Liver (tissue), 9 donors: ENCODE results near the gene CROCC2. TPM values are rescaled to one million over a fixed set of nuclear protein-coding genes. Genes with fewer than 3 reads are reported as not detected.

ENCODE experiments used
- DNase-seq: peaks from one replicate; pipeline ENCODE4 v3.0.0-alpha.2; 2017; ENCODE audit warnings: low spot score
- H3K27ac ChIP-seq, 2 donors: one replicate each; pipeline ENCODE4 v1.7.0; 2013; ENCODE audit warnings: inconsistent platforms in 2 of 2, low read length in 2 of 2, control low read depth in 1 of 2, low read depth in 1 of 2, mild to moderate bottlenecking in 1 of 2
- H3K27me3 ChIP-seq, 4 donors: one replicate each; pipeline versions ENCODE4 v1.6.1 to v1.7.0; 2013; ENCODE audit warnings: low read length in 3 of 4, inconsistent platforms in 1 of 4, mild to moderate bottlenecking in 1 of 4, moderate library complexity in 1 of 4; ENCODE audit not compliant: control insufficient read depth in 4 of 4, insufficient read depth in 4 of 4
- H3K36me3 ChIP-seq, 4 donors: one replicate each; pipeline versions ENCODE4 v1.6.1 to v1.7.0; 2013; ENCODE audit warnings: low read length in 3 of 4, mild to moderate bottlenecking in 3 of 4, low read depth in 1 of 4, moderate library complexity in 1 of 4; ENCODE audit not compliant: control insufficient read depth in 4 of 4, insufficient read depth in 3 of 4
- H3K4me1 ChIP-seq, 4 donors: one replicate each; pipeline versions ENCODE4 v1.6.1 to v1.7.0; 2013; ENCODE audit warnings: low read length in 3 of 4, mild to moderate bottlenecking in 3 of 4, moderate library complexity in 1 of 4; ENCODE audit not compliant: control insufficient read depth in 4 of 4, insufficient read depth in 4 of 4
- H3K4me3 ChIP-seq, 3 donors: one replicate each; pipeline versions ENCODE4 v1.6.1 to v1.7.0; 2013; ENCODE audit warnings: low read length in 3 of 3, control low read depth in 1 of 3, low read depth in 1 of 3, mild to moderate bottlenecking in 1 of 3
- H3K9ac ChIP-seq, 2 donors: one replicate each; pipeline ENCODE4 v1.7.0; 2013; ENCODE audit warnings: low read length in 2 of 2, mild to moderate bottlenecking in 2 of 2, moderate library complexity in 2 of 2, control low read depth in 1 of 2, low read depth in 1 of 2
- H3K9me3 ChIP-seq, 4 donors: one replicate each; pipeline versions ENCODE4 v1.6.1 to v1.7.0; 2013; ENCODE audit warnings: low read length in 3 of 4; ENCODE audit not compliant: control insufficient read depth in 4 of 4
- ATF3 ChIP-seq: IDR thresholded peaks from 2 replicates; pipeline ENCODE4 v1.6.1; 2016; ENCODE audit warnings: antibody characterized with exemption
- CTCF ChIP-seq: fragments of 150-350 bp; IDR thresholded peaks from 2 replicates; pipeline ENCODE4 v1.5.1; 2017; ENCODE audit warnings: improper control_type of control experiment, low read depth, low read length; ENCODE audit not compliant: missing input control
- EGR1 ChIP-seq, 2 donors: IDR thresholded peaks; 2 replicates each; pipeline ENCODE4 v1.6.1; 2016 to 2018; ENCODE audit warnings: antibody characterized with exemption in 2 of 2, low read depth in 2 of 2
- FOXA1 ChIP-seq: IDR thresholded peaks from 2 replicates; pipeline ENCODE4 v1.6.1; 2016; ENCODE audit warnings: antibody characterized with exemption
- FOXA2 ChIP-seq: IDR thresholded peaks from 2 replicates; pipeline ENCODE4 v1.6.1; 2016; ENCODE audit warnings: antibody characterized with exemption
- GABPA ChIP-seq, 2 donors: IDR thresholded peaks in 1 of 2; conservative IDR thresholded peaks in 1 of 2; 2 replicates each; pipeline ENCODE4 v1.6.1; 2016; ENCODE audit warnings: antibody characterized with exemption in 2 of 2, mild to moderate bottlenecking in 1 of 2, moderate library complexity in 1 of 2
- HNF4A ChIP-seq, 2 donors: conservative IDR thresholded peaks; 2 replicates each; pipeline ENCODE4 v1.6.1; 2016; ENCODE audit warnings: antibody characterized with exemption in 2 of 2, mild to moderate bottlenecking in 2 of 2
- HNF4G ChIP-seq: IDR thresholded peaks from 2 replicates; pipeline ENCODE4 v1.6.1; 2016; ENCODE audit warnings: antibody characterized with exemption
- JUND ChIP-seq, 2 donors: IDR thresholded peaks; 2 replicates each; pipeline ENCODE4 v1.6.1; 2016; ENCODE audit warnings: antibody characterized with exemption in 2 of 2
- NR2F2 ChIP-seq: IDR thresholded peaks from 2 replicates; pipeline ENCODE4 v1.6.1; 2016; ENCODE audit warnings: antibody characterized with exemption
- RAD21 ChIP-seq, 2 donors: IDR thresholded peaks; 2 replicates each; pipeline ENCODE4 v1.6.1; 2016; ENCODE audit warnings: antibody characterized with exemption in 2 of 2, mild to moderate bottlenecking in 2 of 2
- RXRA ChIP-seq, 2 donors: IDR thresholded peaks; 2 replicates each; pipeline ENCODE4 v1.6.1; 2017 to 2018; ENCODE audit warnings: antibody characterized with exemption in 2 of 2, mild to moderate bottlenecking in 1 of 2
- TAF1 ChIP-seq: conservative IDR thresholded peaks from 2 replicates; pipeline ENCODE4 v1.6.1; 2016; ENCODE audit warnings: antibody characterized with exemption, mild to moderate bottlenecking
- YY1 ChIP-seq: IDR thresholded peaks from 2 replicates; pipeline ENCODE4 v1.6.1; 2016; ENCODE audit warnings: antibody characterized with exemption, mild to moderate bottlenecking
- ZBTB33 ChIP-seq: IDR thresholded peaks from 2 replicates; pipeline ENCODE4 v1.6.1; 2016; ENCODE audit warnings: antibody characterized with exemption
- WGBS: extraction: QIAGEN DNeasy Blood & Tissue Kit; methylation state at CpG from one replicate; pipeline ENCODE4 v1.1.7; 2013; 5-methylcytosine and 5-hydroxymethylcytosine counted together
- polyA plus RNA-seq, 2 donors: library from polyadenylated mRNA; stranded (reverse) in 1 of 2; unstranded in 1 of 2; fragments of 200-250 nt in 1 of 2; fragments of >200 nt in 1 of 2; fragmentation: Nextera tagmentation in 1 of 2; extraction: Ambion mirVana in 1 of 2; gene quantifications; one replicate each; pipeline versions ENCODE4 v1.2.1 to v1.2.3, GENCODE V29; 2013 to 2015
- total RNA-seq, 2 donors: library from RNA; depleted of rRNA; stranded (reverse); fragments of >200 nt; gene quantifications; one replicate each; pipeline ENCODE4 v1.2.3, GENCODE V29; 2014
- TF ChIP-seq, protein P1 (sequence below): IDR thresholded peaks from 2 replicates; pipeline ENCODE4 v1.6.1; 2016; ENCODE audit warnings: antibody characterized with exemption, mild to moderate bottlenecking
- TF ChIP-seq, protein P2 (sequence below): IDR thresholded peaks from 2 replicates; pipeline ENCODE4 v1.6.1; 2016; ENCODE audit warnings: antibody characterized with exemption
- donor health status: healthy.
- donor health status: healthy.
- donor health status: healthy.
- donor health status: healthy.
- donor health status: healthy.

Gene CROCC2
- total and polyA plus RNA-seq, 4 donors = under 0.01 to 0.13 (median 0.05) TPM

- 96% methylated on average over 7 of the region's 7 CpGs for WGBS
- H3K9ac ChIP-seq = no peak overlapping the region
- peak; percentile 27 for DNase-seq
Observed at GRCh38 chr2:240946046-240946445, 39.9 kb downstream of the CROCC2 start.

DNA sequence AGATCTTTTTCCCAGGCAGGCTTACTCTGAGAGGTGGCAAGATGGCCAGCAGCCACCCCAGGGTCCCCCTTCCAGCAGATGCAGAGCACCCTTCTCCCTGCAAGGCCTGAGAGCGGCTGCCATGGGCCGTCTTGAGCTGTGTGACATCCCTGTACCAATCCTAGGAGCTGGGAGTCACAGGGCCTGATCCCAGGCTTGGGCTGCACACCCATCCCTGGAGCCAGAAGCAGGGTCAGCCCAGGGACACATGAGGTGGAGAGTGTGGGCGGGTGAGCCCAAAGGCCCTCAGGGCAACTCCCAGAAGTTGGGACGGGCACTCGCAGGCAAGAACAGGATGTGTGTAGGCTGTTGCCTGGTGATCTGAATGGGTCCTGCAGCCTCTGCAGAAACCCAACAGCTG, 40.5 kb downstream of the CROCC2 start:
- TF ChIP-seq FOXA2 (no peak), TAF1 (no peak), EGR1 (IDR thresholded peaks at IDR 0.05; ENCODE audit: low read depth in 2 of 2) (no peak), HNF4G (no peak), RAD21 (IDR thresholded peaks at IDR 0.05) (no peak), RXRA (IDR thresholded peaks at IDR 0.05) (no peak), YY1 (no peak), ZBTB33 (no peak), NR2F2 (no peak), HNF4A (conservative IDR thresholded peaks at IDR 0.05) (no peak), CTCF (no peak), GABPA (IDR thresholded peaks at IDR 0.05 in 1 of 2, conservative IDR thresholded peaks at IDR 0.05 in 1 of 2) (no peak), JUND (IDR thresholded peaks at IDR 0.05) (no peak), FOXA1 (no peak), ATF3 (no peak)
- TF ChIP-seq, protein P1, sequence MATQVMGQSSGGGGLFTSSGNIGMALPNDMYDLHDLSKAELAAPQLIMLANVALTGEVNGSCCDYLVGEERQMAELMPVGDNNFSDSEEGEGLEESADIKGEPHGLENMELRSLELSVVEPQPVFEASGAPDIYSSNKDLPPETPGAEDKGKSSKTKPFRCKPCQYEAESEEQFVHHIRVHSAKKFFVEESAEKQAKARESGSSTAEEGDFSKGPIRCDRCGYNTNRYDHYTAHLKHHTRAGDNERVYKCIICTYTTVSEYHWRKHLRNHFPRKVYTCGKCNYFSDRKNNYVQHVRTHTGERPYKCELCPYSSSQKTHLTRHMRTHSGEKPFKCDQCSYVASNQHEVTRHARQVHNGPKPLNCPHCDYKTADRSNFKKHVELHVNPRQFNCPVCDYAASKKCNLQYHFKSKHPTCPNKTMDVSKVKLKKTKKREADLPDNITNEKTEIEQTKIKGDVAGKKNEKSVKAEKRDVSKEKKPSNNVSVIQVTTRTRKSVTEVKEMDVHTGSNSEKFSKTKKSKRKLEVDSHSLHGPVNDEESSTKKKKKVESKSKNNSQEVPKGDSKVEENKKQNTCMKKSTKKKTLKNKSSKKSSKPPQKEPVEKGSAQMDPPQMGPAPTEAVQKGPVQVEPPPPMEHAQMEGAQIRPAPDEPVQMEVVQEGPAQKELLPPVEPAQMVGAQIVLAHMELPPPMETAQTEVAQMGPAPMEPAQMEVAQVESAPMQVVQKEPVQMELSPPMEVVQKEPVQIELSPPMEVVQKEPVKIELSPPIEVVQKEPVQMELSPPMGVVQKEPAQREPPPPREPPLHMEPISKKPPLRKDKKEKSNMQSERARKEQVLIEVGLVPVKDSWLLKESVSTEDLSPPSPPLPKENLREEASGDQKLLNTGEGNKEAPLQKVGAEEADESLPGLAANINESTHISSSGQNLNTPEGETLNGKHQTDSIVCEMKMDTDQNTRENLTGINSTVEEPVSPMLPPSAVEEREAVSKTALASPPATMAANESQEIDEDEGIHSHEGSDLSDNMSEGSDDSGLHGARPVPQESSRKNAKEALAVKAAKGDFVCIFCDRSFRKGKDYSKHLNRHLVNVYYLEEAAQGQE = no peak
- TF ChIP-seq, protein P2, sequence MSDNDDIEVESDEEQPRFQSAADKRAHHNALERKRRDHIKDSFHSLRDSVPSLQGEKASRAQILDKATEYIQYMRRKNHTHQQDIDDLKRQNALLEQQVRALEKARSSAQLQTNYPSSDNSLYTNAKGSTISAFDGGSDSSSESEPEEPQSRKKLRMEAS = no peak
- Histone ChIP-seq H3K27ac (no peak overlapping the region), H3K4me3 (no peak overlapping the region), H3K36me3 (no peaks in the 10 kb centered on the region), H3K9me3 (no peaks in the 10 kb centered on the region), H3K4me1 (no peaks in the 10 kb centered on the region), H3K9ac (no peak overlapping the region), H3K27me3 (no peaks in the 10 kb centered on the region)
- 82% methylated on average over 5 of the region's 5 CpGs for WGBS
- peak; percentile 23 for DNase-seq

More at GRCh38 chr2:240946046-240946445, 39.9 kb downstream of the CROCC2 start:
- no peaks in the 10 kb centered on the region for H3K9me3 ChIP-seq
- no peak overlapping the region for H3K4me3 ChIP-seq
- H3K27me3 ChIP-seq = no peaks in the 10 kb centered on the region
- H3K27ac ChIP-seq = no peak overlapping the region
- H3K36me3 ChIP-seq = no peaks in the 10 kb centered on the region
- TF ChIP-seq, protein P2 = no peak
- no peak for TF ChIP-seq TAF1
- H3K4me1 ChIP-seq = no peaks in the 10 kb centered on the region
